Ovary (tissue), 9 donors: ENCODE data around the gene FKBP8. TPM values are rescaled to one million over a fixed set of nuclear protein-coding genes. Genes with fewer than 3 reads are reported as not detected.
A peak's percentile ranks its signal among the peaks of the same experiment; 100 is the strongest.

Experiments
- DNase-seq, 5 donors: peaks; one replicate each; pipeline ENCODE4 v3.0.0-alpha.2; 2019 to 2020
- H3K27ac ChIP-seq, 2 donors: fragments of 200-600 bp; one replicate each; pipeline versions ENCODE4 v1.5.1 to v1.8.0; 2019 to 2022
- H3K27me3 ChIP-seq: fragments of 200-600 bp; one replicate; pipeline ENCODE4 v1.8.0; 2022
- H3K36me3 ChIP-seq: fragments of 200-600 bp; sonication (generic); one replicate; pipeline ENCODE4 v1.5.1; 2019
- H3K4me1 ChIP-seq: one replicate; pipeline ENCODE4 v1.8.1; 2013; ENCODE audit warnings: mild to moderate bottlenecking, moderate library complexity; ENCODE audit not compliant: insufficient read depth
- H3K4me3 ChIP-seq: fragments of 200-600 bp; sonication (generic); one replicate; pipeline ENCODE4 v1.5.1; 2017
- H3K9me3 ChIP-seq, 2 donors: fragments of 200-600 bp in 1 of 2; sonication (generic) in 1 of 2; one replicate each; pipeline versions ENCODE4 v1.5.1 to v1.8.1; 2013 to 2019; ENCODE audit warnings: mild to moderate bottlenecking in 1 of 2, moderate library complexity in 1 of 2
- CTCF ChIP-seq, 3 donors: fragments of 450-650 bp in 2 of 3; fragments of 200-600 bp in 1 of 3; IDR thresholded peaks; one replicate each; pipeline versions ENCODE4 v1.5.1 to v1.8.0; 2016 to 2022; ENCODE audit warnings: antibody characterized with exemption in 3 of 3, mild to moderate bottlenecking in 1 of 3
- EP300 ChIP-seq: sonication (generic); formaldehyde crosslinking; IDR thresholded peaks from one replicate; pipeline ENCODE4 v1.6.1; 2017; ENCODE audit warnings: antibody characterized with exemption
- POLR2A ChIP-seq: fragments of 450-650 bp; IDR thresholded peaks from one replicate; pipeline ENCODE4 v1.6.1; 2017; ENCODE audit warnings: antibody characterized with exemption, mild to moderate bottlenecking, moderate library complexity
- WGBS, 3 donors: extraction: QIAGEN DNeasy Blood & Tissue Kit in 1 of 3; methylation state at CpG; one replicate each; pipeline versions ENCODE4 v1.1.5 to v1.1.7; 2013 to 2017; 5-methylcytosine and 5-hydroxymethylcytosine counted together
- intact Hi-C, 4 donors: fragments of 100-400 bp; cut with DNase I; formaldehyde crosslinking; loops; one replicate each; pipeline versions ENCODE4 v1.11.0 to v1.15.1; 2022 to 2023
- polyA plus RNA-seq, 2 donors: library from polyadenylated mRNA; stranded (reverse); fragments of 200-250 nt in 1 of 2; fragments of 350-450 nt in 1 of 2; fragmentation: Illumina TruSeq in 1 of 2; extraction: RNeasy Lipid Tissue Mini Kit (QIAGEN cat#74804) in 1 of 2; gene quantifications; one replicate each; pipeline ENCODE4 v1.2.3, GENCODE V29; 2013 to 2014
- total RNA-seq, 7 donors: library from RNA; depleted of rRNA in 2 of 7; stranded (reverse); fragments of >200 nt in 2 of 7; fragmentation: NEBNext Ultra II Directional in 3 of 7; extraction: Animal tissue kit (Norgen Biotek cat#: 25700) in 3 of 7; gene quantifications; one replicate each; pipeline versions ENCODE4 v1.1.0 to v1.2.4, GENCODE V29; 2016 to 2023
- donor health status: DM: no; HTN: no; CAD: no; lungs with moderate emphysema.
- donor health status: DM: no; HTN: no; CAD: no.
- donor health status: Bipolar disorder and iron deficiency.
- donor health status: DM: yes; HTN: yes; CAD: no.
- donor health status: DM: no; HTN: no; CAD: no.
- donor health status: DM: yes; HTN: yes; CAD: no.

Gene FKBP8
- total and polyA plus RNA-seq, 9 donors = 14.1 to 354 (median 290) TPM

GRCh38 chr19:18557411-18558201 is 14.2 kb upstream of the FKBP8 start, which contains the start of gene KXD1:
KXD1 (plus strand) TSS chr19:18557870; CDS start chr19:18562057, 4,187 bp downstream.
- TF ChIP-seq CTCF (IDR thresholded peaks at IDR 0.05) (no peak), EP300 (peak; percentile 69), POLR2A (peak; percentile 87)
- Histone ChIP-seq H3K27ac (peak within 1 kb of the TSS; percentile 70 to 92), H3K4me1 (no peaks in the 10 kb centered on the region), H3K4me3 (peak within 1 kb of the TSS; percentile 98), H3K27me3 (no peaks in the 10 kb centered on the region), H3K36me3 (no peaks in the 10 kb centered on the region), H3K9me3 (no peaks in the 10 kb centered on the region)
- peak; percentile 94 to 97 (median 96) for DNase-seq
- WGBS, 3 donors = 1% methylated on average over 44 to 58 of the region's 58 CpGs
- intact Hi-C loops = no loop called here

- no peaks in the 10 kb centered on the region for H3K36me3 ChIP-seq
- DNase-seq = no peak
- no peaks in the 10 kb centered on the region for H3K4me1 ChIP-seq
- H3K27me3 ChIP-seq = no peaks in the 10 kb centered on the region
- no peak overlapping the region for H3K4me3 ChIP-seq
- no peak overlapping the region for H3K27ac ChIP-seq
- intact Hi-C loops = no loop called here
- no peaks in the 10 kb centered on the region for H3K9me3 ChIP-seq
- WGBS, 3 donors = 58 to 68% (median 59%) methylated on average over 6 of the region's 6 CpGs
- no peak for TF ChIP-seq CTCF (IDR thresholded peaks at IDR 0.05)
- TF ChIP-seq POLR2A = no peak
- no peak for TF ChIP-seq EP300
Observed at GRCh38 chr19:18551631-18552030, 8.3 kb upstream of the FKBP8 start.

GRCh38 chr19:18543814-18544475 is 572 bp upstream of the FKBP8 start:
- intact Hi-C loops = no loop called here
- TF ChIP-seq EP300 (no peak), POLR2A (no peak), CTCF (IDR thresholded peaks at IDR 0.05) (no peak)
- Histone ChIP-seq H3K27me3 (no peaks in the 10 kb centered on the region), H3K9me3 (no peaks in the 10 kb centered on the region), H3K36me3 (no peaks in the 10 kb centered on the region), H3K4me1 (no peaks in the 10 kb centered on the region), H3K27ac (no peak overlapping the region), H3K4me3 (peak overlapping the region; percentile 93)
- DNase-seq = peak in 1 of 5 donors; percentile 38
- WGBS, 3 donors = 9 to 20% (median 11%) methylated on average over 9 to 12 of the region's 12 CpGs

- H3K27ac ChIP-seq = peak overlapping the region; percentile 82 to 99
- intact Hi-C loops = no loop called here
- no peak for DNase-seq
- H3K36me3 ChIP-seq = no peaks in the 10 kb centered on the region
- 17 to 21% (median 17%) methylated on average over 11 of the region's 11 CpGs for WGBS, 3 donors
- no peaks in the 10 kb centered on the region for H3K27me3 ChIP-seq
- H3K9me3 ChIP-seq = no peaks in the 10 kb centered on the region
- H3K4me1 ChIP-seq = no peaks in the 10 kb centered on the region
- TF ChIP-seq EP300 = no peak
- no peak for TF ChIP-seq CTCF (IDR thresholded peaks at IDR 0.05)
- TF ChIP-seq POLR2A = no peak
- H3K4me3 ChIP-seq = peak overlapping the region; percentile 93
Observed at GRCh38 chr19:18541992-18542940, 1.1 kb downstream of the FKBP8 start.
